ENCODE measurements around the gene KLF15.

GRCh38 chr3:126294211-126294808, 62.9 kb downstream of the KLF15 start:
- TF ChIP-seq POLR2AphosphoS5 (IDR thresholded peaks at IDR 0.05; ENCODE audit: borderline replicate concordance, low read depth, low read length): no peak
- no peak for TF ChIP-seq EZH2 (IDR thresholded peaks at IDR 0.05)
- TF ChIP-seq FOXP2 (optimal IDR thresholded peaks at IDR 0.05; ENCODE audit: control extremely low read depth, extremely low read length, insufficient read depth): no peak
